NB4 (cell line): ENCODE results near the gene TNNI3K.

ENCODE experiments used
- DNase-seq: peaks from one replicate; pipeline ENCODE4 v3.0.0; 2010; ENCODE audit warnings: low read depth
- H3K4me3 ChIP-seq: one replicate; pipeline ENCODE4 v1.5.1; 2011; ENCODE audit warnings: mild to moderate bottlenecking, low read depth, low read length, moderate library complexity
- MYC ChIP-seq: IDR thresholded peaks from 2 replicates; pipeline ENCODE4 v1.6.1; 2011; ENCODE audit warnings: low read depth, low read length
- POLR2A ChIP-seq: IDR thresholded peaks from 2 replicates; pipeline ENCODE4 v1.6.1; 2011; ENCODE audit warnings: mild to moderate bottlenecking; ENCODE audit not compliant: insufficient read length; ENCODE audit errors: extremely low read depth
- TF ChIP-seq, protein P1 (sequence below): IDR thresholded peaks from 2 replicates; pipeline ENCODE4 v1.6.1; 2011; ENCODE audit warnings: low read depth, low read length
- TF ChIP-seq, protein P2 (sequence below): IDR thresholded peaks from one replicate; pipeline ENCODE4 v1.5.1; 2012; ENCODE audit warnings: low read depth, low read length

Gene TNNI3K

DNA sequence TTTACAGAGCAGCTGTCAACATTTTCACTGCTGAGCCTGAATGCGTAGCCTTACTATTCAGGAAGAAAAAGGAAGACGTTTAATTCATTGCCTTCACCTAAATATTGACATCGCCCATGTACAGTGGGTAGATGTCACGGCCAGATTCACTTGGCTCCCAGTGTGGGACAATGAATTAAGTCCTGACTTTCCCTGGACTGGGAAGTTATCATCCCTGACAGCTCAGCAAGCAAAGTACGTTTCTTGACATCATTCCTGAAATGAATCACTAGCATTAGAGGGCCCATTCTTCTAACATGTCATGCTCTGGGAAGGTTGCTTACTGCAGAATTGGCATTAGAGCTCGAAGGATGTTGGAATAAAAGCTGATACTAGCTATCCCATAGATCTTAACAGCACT, 239.4 kb downstream of the TNNI3K start:
- no peak overlapping the region for H3K4me3 ChIP-seq
- no peak for DNase-seq
- TF ChIP-seq, protein P1, sequence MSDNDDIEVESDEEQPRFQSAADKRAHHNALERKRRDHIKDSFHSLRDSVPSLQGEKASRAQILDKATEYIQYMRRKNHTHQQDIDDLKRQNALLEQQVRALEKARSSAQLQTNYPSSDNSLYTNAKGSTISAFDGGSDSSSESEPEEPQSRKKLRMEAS = no peak
- TF ChIP-seq MYC (no peak), POLR2A (no peak)
- TF ChIP-seq, protein P2, sequence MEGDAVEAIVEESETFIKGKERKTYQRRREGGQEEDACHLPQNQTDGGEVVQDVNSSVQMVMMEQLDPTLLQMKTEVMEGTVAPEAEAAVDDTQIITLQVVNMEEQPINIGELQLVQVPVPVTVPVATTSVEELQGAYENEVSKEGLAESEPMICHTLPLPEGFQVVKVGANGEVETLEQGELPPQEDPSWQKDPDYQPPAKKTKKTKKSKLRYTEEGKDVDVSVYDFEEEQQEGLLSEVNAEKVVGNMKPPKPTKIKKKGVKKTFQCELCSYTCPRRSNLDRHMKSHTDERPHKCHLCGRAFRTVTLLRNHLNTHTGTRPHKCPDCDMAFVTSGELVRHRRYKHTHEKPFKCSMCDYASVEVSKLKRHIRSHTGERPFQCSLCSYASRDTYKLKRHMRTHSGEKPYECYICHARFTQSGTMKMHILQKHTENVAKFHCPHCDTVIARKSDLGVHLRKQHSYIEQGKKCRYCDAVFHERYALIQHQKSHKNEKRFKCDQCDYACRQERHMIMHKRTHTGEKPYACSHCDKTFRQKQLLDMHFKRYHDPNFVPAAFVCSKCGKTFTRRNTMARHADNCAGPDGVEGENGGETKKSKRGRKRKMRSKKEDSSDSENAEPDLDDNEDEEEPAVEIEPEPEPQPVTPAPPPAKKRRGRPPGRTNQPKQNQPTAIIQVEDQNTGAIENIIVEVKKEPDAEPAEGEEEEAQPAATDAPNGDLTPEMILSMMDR = no peak

GRCh38 chr1:74478979-74479378, 243.8 kb downstream of the TNNI3K start:
- H3K4me3 ChIP-seq = no peak overlapping the region
- TF ChIP-seq MYC = no peak
- TF ChIP-seq, protein P1 = no peak
- TF ChIP-seq, protein P2 = no peak
- no peak for TF ChIP-seq POLR2A
- no peak for DNase-seq

DNA sequence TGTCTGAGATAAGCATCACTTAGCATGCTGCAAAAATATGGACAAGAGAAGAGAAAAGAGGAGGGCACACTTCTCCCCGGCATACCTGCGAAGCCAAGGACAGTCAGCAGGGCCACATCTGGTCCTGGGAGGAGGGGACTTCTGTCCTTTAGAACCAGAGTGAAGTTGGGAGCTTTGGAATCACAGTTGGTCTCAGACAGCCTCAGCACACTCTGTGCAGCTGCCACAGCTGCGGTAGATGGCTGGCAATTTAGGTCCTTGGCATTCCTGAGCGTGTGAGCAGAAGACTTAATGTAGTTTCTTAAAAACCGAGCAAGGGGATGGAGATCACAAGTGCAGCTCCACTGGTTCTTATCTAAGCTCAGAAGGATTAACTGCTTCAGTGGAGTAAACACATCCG, 244.9 kb downstream of the TNNI3K start:
- H3K4me3 ChIP-seq = no peak overlapping the region
- no peak for DNase-seq
- TF ChIP-seq MYC = no peak
- TF ChIP-seq, protein P2 = no peak
- TF ChIP-seq, protein P1 = no peak
- TF ChIP-seq POLR2A = no peak

- TF ChIP-seq POLR2A (no peak), MYC (no peak)
- TF ChIP-seq, protein P2 = no peak
- TF ChIP-seq, protein P1 = no peak
- H3K4me3 ChIP-seq = no peak overlapping the region
- DNase-seq = no peak
Observed at GRCh38 chr1:74481607-74482006, 246.4 kb downstream of the TNNI3K start.

DNA sequence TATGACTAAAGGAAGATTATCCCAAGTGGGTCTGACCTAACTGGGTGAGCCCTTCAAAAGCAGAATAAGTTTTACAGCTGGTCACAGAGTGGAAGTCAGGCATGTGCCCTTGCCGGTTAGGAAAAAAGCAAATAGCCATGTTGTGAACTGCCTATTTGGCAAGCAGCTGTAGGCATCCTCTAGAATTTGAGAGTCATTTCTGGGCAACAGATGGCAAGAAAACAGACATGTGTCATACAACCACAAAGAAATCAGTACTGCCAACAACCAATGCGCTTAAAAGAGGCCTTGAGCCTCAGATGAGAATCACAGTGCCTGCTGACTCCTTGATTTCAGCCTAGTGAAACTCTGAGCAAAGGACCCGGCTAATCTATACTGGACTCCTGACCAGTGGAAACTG, 250.4 kb downstream of the TNNI3K start:
- no peak overlapping the region for H3K4me3 ChIP-seq
- no peak for DNase-seq
- TF ChIP-seq POLR2A (no peak), MYC (no peak)
- TF ChIP-seq, protein P1 = no peak
- TF ChIP-seq, protein P2 = no peak

DNA sequence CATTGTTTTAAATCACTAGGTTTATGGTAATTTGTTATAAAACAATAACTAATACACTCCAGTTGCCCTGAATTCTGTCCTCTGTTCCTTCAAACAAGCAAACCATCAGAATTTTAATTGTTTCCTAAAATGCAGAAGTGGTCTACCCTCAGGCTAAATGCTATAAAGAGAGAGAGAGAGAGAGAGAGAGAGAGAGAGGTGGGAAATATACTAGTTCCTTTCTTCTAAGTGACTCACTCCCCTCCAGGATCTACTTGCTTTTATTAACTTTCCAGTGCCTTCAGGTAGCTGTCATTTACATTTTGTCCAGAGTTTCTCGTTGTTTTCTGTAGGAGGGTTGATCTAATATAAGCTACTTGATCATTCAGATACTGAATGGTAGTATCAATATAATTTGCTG, 250.8 kb downstream of the TNNI3K start:
- H3K4me3 ChIP-seq = no peak overlapping the region
- TF ChIP-seq POLR2A (no peak), MYC (no peak)
- TF ChIP-seq, protein P2 = no peak
- TF ChIP-seq, protein P1 = no peak
- peak; percentile 33 for DNase-seq
